Fibroblast of skin of back (primary cell): ENCODE data around the gene CAV1.

Experiments
- DNase-seq: peaks from one replicate; pipeline ENCODE4 v3.0.0-alpha.2; 2013

CAV1 gene

GRCh38 chr7:116505278-116505677, 19.6 kb upstream of the CAV1 start:
- DNase-seq, result no peak

- DNase-seq, result no peak
These were observed 19.0 kb upstream of the CAV1 start for GRCh38 chr7:116505823-116506222.

GRCh38 chr7:116509982-116510579, 14.8 kb upstream of the CAV1 start:
- peak; percentile 41 for DNase-seq

GRCh38 chr7:116510795-116511194, 14.0 kb upstream of the CAV1 start:
- no peak for DNase-seq

GRCh38 chr7:116511552-116512519, 13.0 kb upstream of the CAV1 start:
- DNase-seq, result peak; percentile 71

GRCh38 chr7:116512520-116513188, 12.2 kb upstream of the CAV1 start:
- DNase-seq, result peak; percentile 79

GRCh38 chr7:116515584-116515983, 9.3 kb upstream of the CAV1 start:
- no peak for DNase-seq

GRCh38 chr7:116516324-116516723, 8.5 kb upstream of the CAV1 start:
- DNase-seq, result no peak

GRCh38 chr7:116517626-116518025, 7.2 kb upstream of the CAV1 start:
- DNase-seq, result no peak

- no peak for DNase-seq
These were observed 5.9 kb upstream of the CAV1 start for GRCh38 chr7:116518961-116519360.

GRCh38 chr7:116521046-116521664, 3.7 kb upstream of the CAV1 start:
- peak; percentile 69 for DNase-seq

GRCh38 chr7:116522247-116522646, 2.6 kb upstream of the CAV1 start:
- peak; percentile 95 for DNase-seq

- DNase-seq, result no peak
These were observed 621 bp upstream of the CAV1 start for GRCh38 chr7:116524221-116524608.

GRCh38 chr7:116525298-116525912, 569 bp downstream of the CAV1 start:
- peak; percentile 28 for DNase-seq

- peak; percentile 90 for DNase-seq
These were observed 1.4 kb downstream of the CAV1 start for GRCh38 chr7:116525913-116526861.

- DNase-seq, result peak; percentile 39
These were observed 2.1 kb downstream of the CAV1 start for GRCh38 chr7:116526897-116527296.

GRCh38 chr7:116527521-116527920, 2.7 kb downstream of the CAV1 start:
- DNase-seq, result peak; percentile 70

GRCh38 chr7:116528008-116528789, 3.4 kb downstream of the CAV1 start:
- peak; percentile 99 for DNase-seq

GRCh38 chr7:116529250-116529649, 4.4 kb downstream of the CAV1 start:
- DNase-seq, result no peak

- DNase-seq, result no peak
These were observed 5.4 kb downstream of the CAV1 start for GRCh38 chr7:116530107-116530820.
